HCEC 1CT (cell line): ENCODE results near the gene RARRES1.
A peak's percentile ranks its signal among the peaks of the same experiment; 100 is the strongest.
"Not testable (repeated sequence)": the region's sequence is repeated elsewhere in the genome, so short reads cannot be mapped to it uniquely, and the experiment has no call there.

Source experiments
- DNase-seq: peaks from one replicate; pipeline ENCODE4 v3.0.0-alpha.2; 2017

RARRES1 gene

DNA sequence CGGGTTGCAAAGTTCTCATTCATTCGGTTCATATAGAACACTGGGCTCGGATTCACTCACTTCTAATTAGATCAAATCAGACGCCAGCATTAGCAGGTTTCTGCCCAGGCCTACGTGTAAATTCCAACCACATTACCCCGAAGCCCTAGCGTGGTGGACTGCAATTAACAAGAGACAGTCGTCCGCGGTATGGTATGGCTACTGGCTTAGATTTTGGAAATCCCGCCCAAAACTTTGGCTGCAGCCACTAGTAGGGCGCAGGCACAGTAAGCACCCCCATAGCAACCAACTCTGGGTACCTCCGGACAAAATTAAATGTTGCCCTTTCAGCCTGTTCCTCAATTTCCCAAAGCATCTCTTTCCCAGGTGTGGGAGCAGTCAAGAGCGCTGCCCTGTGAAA lies 771 bp downstream of the RARRES1 start:
- no peak for DNase-seq

GRCh38 chr3:158728851-158729250 lies 3.4 kb downstream of the RARRES1 start:
- DNase-seq: no peak

DNA sequence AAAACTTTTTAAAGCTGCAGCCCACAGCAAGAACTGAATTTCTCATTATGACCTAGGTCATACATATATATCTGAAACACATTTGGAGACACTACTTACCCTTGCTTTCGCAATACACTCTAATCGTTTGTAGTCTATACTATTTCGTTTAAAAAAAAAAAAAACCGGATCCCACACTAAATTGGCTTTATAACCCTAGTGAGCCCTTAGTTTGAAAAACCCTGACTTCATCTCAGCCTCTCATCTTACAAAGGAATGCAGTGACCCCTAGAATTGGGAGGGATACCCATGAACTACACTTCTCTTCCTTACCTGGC lies 4.2 kb downstream of the RARRES1 start:
- DNase-seq: no peak

- peak; percentile 69 for DNase-seq
These were observed 4.8 kb downstream of the RARRES1 start for GRCh38 chr3:158727206-158728060.

DNA sequence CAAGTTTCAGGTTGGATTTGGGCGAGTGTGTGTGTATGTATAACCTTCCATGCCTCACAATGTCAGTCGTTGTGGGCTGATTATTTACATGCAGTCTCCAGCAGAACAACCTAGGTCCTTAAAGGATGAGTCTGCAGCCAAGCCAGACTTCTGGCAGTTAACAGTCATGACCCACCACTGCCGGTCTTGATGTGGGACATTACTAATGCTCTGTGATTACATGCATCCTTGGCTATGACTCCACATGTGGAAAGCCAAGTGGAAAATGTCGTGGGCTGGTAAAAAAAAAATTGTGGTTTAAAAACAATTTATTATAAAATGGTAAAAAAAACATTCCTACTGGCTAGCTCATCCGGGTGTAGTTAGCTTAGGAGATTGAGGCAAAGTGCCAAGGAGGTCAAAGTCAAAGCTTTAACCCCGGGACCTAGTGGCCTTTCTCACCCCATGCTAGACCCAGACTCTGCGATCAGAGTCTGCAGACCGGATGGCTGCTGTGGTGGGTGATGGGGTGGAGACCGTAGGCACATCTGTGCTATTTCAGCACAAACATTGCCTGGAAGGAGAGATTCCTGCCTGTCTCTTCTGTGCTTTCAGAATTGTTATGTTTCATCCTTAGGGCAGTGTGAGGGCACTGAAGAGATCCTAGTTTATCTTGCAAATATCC lies 6.8 kb downstream of the RARRES1 start:
- peak; percentile 98 for DNase-seq

DNA sequence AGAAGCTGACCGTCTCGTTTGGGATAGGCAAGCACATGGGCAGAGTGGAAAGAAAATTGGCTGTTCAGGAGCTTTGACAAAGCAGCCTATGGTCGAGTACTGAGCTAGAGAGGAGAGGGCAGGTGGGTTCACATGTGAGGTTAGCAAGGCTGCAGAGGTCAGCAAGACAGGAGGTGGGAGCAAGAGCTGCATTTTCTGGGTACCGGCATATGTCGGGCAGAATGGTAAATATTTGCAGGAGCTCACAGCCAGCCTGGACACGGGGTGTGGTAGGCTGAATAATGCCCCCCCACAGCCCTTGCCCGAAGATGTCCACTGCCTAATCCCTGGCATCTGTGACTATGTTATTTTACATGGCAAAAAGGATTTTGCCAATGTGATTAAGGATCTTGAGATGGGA lies 8.3 kb downstream of the RARRES1 start:
- no peak for DNase-seq

GRCh38 chr3:158722108-158722507 lies 10.1 kb downstream of the RARRES1 start:
- DNase-seq: no peak

- DNase-seq: peak; percentile 84
These were observed 13.6 kb downstream of the RARRES1 start for GRCh38 chr3:158718490-158719170.

DNA sequence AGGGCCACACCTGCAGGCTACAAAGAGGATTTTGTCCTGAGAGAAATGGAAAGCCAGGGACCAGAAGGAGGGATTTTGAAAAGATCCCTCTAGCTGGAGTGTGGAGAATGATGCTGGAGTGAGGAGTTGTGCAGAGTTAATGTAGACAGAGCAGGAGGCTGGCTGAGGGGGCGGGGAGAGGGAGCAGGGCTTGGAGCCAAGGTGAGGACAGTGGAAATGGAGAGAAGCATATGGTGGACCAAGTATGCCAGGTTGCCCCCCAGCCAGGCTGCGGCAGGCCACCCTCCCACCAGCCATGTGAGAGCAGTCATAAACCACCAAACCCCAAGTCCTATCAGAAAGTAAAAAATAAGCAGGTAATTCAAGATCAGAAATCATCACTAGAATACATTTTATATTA lies 14.7 kb downstream of the RARRES1 start:
- no peak for DNase-seq

GRCh38 chr3:158713094-158713499 lies 19.2 kb downstream of the RARRES1 start:
- no peak for DNase-seq

DNA sequence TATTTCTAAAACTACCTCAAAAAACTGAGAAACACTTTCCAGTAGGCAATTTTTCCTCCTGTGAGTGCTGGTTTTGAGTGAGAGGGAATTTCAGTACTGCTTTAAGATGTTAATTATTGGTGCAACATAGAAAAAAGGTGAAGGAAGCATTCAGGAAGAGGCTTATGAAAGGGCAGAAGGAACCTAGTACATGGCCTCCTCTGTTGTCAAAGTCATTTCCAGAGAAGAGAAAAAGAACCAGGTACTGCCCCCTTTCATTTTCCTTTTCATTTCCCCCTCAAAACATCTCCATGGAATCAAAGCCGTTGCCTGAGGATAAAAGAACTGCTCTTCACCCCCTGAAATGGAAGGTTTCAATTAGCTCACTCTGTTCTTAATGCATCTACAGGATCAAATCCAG lies 19.8 kb downstream of the RARRES1 start:
- DNase-seq: no peak

GRCh38 chr3:158711886-158712285 lies 20.4 kb downstream of the RARRES1 start:
- peak; percentile 96 for DNase-seq

- DNase-seq: no peak
These were observed 21.7 kb downstream of the RARRES1 start for GRCh38 chr3:158710601-158711000.

DNA sequence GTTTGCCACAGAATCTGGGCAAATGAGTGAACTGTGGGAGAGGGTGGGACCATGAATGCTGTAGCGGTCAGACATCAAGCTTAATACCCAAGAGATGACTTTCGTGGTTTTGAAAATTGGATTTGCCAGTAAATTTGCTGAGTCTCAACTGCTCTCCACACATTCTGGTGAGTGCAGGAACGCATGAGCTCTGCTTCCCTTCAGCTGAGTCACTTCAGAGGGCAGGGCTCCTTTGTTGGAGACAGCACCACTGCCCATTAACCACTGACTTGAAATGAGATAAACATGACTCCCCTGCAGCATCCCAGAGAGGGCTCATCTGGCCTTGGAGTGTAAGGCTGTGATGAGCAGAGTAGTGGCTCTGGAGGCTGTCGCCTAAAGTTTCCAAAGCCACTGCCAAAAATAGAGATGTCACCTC lies 22.6 kb downstream of the RARRES1 start:
- DNase-seq: peak; percentile 93

- no peak for DNase-seq
These were observed 28.7 kb downstream of the RARRES1 start for GRCh38 chr3:158703566-158703965.

GRCh38 chr3:158702815-158703481 lies 29.3 kb downstream of the RARRES1 start:
- DNase-seq: peak; percentile 86

- peak; percentile 62 for DNase-seq
These were observed 30.7 kb downstream of the RARRES1 start for GRCh38 chr3:158701420-158702065.

DNA sequence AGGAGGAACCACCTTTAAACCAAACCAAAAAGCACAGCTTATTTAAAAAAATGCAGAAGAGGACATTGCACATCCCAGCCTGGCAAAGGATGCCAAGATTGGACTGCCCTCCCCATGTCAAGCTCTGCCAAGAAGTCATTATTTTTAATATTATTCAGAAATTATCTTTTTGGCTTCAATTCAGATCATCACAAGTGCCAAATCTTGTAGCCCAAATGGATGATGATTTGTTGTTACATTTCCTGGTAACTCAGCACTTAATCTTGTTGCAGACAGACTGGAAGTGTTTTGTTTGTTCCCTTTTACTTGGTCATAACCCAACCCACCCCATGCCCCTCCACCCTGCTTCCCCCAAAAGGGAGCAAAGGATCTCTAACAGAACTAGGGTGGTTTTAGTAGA lies 31.7 kb downstream of the RARRES1 start:
- DNase-seq: no peak

- peak; percentile 63 for DNase-seq
These were observed 35.6 kb downstream of the RARRES1 start for GRCh38 chr3:158696618-158697017.

DNA sequence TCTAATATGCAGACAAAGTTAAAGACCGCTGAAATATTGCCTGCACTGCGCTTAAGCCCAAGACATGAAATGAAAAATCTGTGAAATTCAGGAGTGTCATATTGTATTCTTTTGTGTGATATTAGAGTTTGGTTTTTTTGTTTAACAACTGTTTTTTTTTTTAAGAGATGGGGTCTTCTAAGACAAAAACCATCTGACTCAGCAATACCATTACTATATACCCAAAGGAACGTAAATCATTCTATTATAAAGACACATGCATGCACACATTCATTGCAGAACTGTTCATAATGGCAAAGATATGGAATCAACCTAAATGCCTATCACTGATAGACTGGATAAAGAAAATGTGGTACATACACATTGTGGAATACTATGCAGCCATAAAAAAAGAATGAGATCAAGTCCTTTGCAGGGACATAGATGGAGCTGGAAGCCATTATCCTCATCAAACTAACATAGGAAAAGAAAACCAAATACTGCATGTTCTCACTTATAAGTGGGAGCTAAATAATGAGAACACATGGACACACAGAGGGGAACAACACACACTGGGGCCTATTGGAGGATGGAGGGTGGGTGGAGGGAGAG lies 38.3 kb downstream of the RARRES1 start:
- DNase-seq: not testable (repeated sequence)

DNA sequence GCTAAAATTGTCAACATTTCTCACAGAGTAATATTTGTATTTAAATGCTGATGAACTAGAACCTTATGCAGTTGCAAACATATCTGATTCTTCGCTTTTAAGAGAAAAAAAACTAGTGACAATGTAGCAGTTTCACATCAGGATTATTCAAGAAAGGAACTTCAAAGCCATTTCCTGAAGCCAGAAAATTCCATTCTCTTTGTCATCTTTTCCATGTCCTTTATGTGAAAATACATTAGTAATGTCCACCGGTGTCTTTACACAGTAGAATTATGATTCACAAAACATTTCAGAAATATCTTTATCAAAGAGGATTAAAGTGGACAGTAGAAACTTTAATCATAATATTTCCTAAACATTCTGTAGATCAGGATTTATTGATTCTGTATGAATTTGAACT lies 47.1 kb downstream of the RARRES1 start:
- no peak for DNase-seq

DNA sequence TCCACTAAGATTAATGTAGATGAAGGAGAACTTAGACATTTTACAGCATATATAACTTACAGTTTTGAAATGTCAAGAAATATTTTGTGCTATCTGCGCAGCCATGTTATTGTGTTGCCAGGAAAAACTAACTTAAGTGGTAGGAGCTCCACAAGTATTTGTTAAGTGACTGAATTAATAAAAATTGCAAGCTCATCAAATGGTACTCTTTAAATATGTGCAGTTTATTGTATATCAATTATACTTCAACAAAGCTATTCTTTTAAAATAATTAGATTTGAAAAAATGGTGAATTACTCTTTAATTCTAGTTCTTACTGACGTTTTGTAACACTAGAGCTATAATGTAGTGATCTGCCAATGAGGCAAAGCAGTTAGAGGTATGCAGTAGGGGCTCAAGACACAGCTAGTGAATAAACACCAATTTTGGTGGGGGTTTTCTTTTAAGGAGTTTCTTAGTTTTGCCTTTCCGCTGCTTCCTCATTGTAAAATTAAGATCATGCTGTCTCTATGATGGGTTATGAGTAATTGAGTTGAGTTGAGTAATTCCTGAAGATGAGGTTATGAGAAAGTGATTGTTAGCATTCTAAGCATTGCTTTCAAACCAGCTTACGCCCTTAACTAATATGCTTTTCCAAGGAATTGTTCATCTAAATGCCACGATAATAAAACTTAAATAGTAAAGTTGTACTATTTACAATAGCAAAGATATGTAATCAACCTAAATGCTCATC lies 48.9 kb downstream of the RARRES1 start:
- DNase-seq: peak; percentile 90
